Astrocyte (in vitro differentiated cells and primary cell): Measurements from ENCODE around the gene COG7. TPM values are rescaled to one million over a fixed set of nuclear protein-coding genes. Genes with fewer than 3 reads are reported as not detected.

Experiments used
- DNase-seq: peaks from one replicate; pipeline ENCODE4 v3.0.0-alpha.2; 2010; ENCODE audit warnings: low read depth
- FAIRE-seq: peaks from 2 replicates; lab custom pipeline; 2011; peaks lifted over from hg19 to GRCh38; lab: Jason Lieb, UNC
- H2AFZ ChIP-seq: 2 replicates; pipeline ENCODE4 v1.6.0; 2012; ENCODE audit warnings: low read depth, low read length, inconsistent platforms
- H3K27ac ChIP-seq: 2 replicates; pipeline ENCODE4 v1.5.1; 2011; ENCODE audit warnings: low read depth, low read length, inconsistent platforms
- H3K27me3 ChIP-seq: 2 replicates; pipeline ENCODE4 v1.6.0; 2011; ENCODE audit warnings: low read length, inconsistent platforms; ENCODE audit not compliant: insufficient read depth
- H3K36me3 ChIP-seq: 2 replicates; pipeline ENCODE4 v1.5.1; 2011; ENCODE audit warnings: low read length, inconsistent platforms; ENCODE audit not compliant: insufficient read depth
- H3K4me1 ChIP-seq: 2 replicates; pipeline ENCODE4 v1.5.1; 2011; ENCODE audit warnings: low read length, inconsistent platforms; ENCODE audit not compliant: insufficient read depth
- H3K4me2 ChIP-seq: 2 replicates; pipeline ENCODE4 v1.6.0; 2012; ENCODE audit warnings: low read length, inconsistent platforms
- H3K4me3 ChIP-seq: 2 replicates; pipeline ENCODE4 v1.5.1; 2011; ENCODE audit warnings: low read depth, mild to moderate bottlenecking, low read length, inconsistent platforms; ENCODE audit not compliant: insufficient read depth
- H3K79me2 ChIP-seq: 2 replicates; pipeline ENCODE4 v1.6.0; 2012; ENCODE audit warnings: mild to moderate bottlenecking, low read length, inconsistent platforms; ENCODE audit not compliant: insufficient read depth
- H3K9ac ChIP-seq: 2 replicates; pipeline ENCODE4 v1.6.0; 2012; ENCODE audit warnings: mild to moderate bottlenecking, low read length, inconsistent platforms
- H3K9me3 ChIP-seq: 2 replicates; pipeline ENCODE4 v1.5.1; 2012; ENCODE audit warnings: low read depth, mild to moderate bottlenecking, low read length, inconsistent platforms; ENCODE audit not compliant: insufficient read depth
- H4K20me1 ChIP-seq: 2 replicates; pipeline ENCODE4 v1.6.0; 2012; ENCODE audit warnings: low read length, inconsistent platforms; ENCODE audit not compliant: insufficient read depth
- H3K27ac Mint-ChIP-seq: one replicate; pipeline ENCODE4 v1.8.0; 2021; ENCODE audit warnings: mild to moderate bottlenecking, mixed read lengths; ENCODE audit not compliant: unreplicated experiment
- H3K27me3 Mint-ChIP-seq: one replicate; pipeline ENCODE4 v1.8.0; 2021; ENCODE audit warnings: low read depth, mixed read lengths; ENCODE audit not compliant: unreplicated experiment
- H3K36me3 Mint-ChIP-seq: one replicate; pipeline ENCODE4 v1.8.0; 2021; ENCODE audit warnings: low read depth, mixed read lengths; ENCODE audit not compliant: unreplicated experiment
- H3K4me1 Mint-ChIP-seq: one replicate; pipeline ENCODE4 v1.8.0; 2021; ENCODE audit warnings: low read depth, mixed read lengths; ENCODE audit not compliant: unreplicated experiment
- H3K4me3 Mint-ChIP-seq: one replicate; pipeline ENCODE4 v1.8.0; 2021; ENCODE audit warnings: mild to moderate bottlenecking, moderate library complexity, mixed read lengths; ENCODE audit not compliant: unreplicated experiment
- H3K9me3 Mint-ChIP-seq: one replicate; pipeline ENCODE4 v1.8.0; 2021; ENCODE audit warnings: mild to moderate bottlenecking, mixed read lengths; ENCODE audit not compliant: unreplicated experiment
- EZH2 ChIP-seq: IDR thresholded peaks from 2 replicates; pipeline ENCODE4 v1.6.1; 2012; ENCODE audit warnings: mild to moderate bottlenecking, low read length, inconsistent platforms; ENCODE audit not compliant: insufficient read depth
- total RNA-seq: library from RNA; stranded (reverse); gene quantifications from 2 replicates; pipeline ENCODE4 v1.2.1, GENCODE V29; 2021
- TF ChIP-seq, protein P1 (sequence below): IDR thresholded peaks from 2 replicates; pipeline ENCODE4 v1.5.1; 2011; ENCODE audit warnings: low read depth, mild to moderate bottlenecking, inconsistent platforms, low read length, moderate library complexity; ENCODE audit not compliant: insufficient read depth

Gene COG7
- total RNA-seq, 1 donor from 2014 or later, result 19.8 TPM

DNA sequence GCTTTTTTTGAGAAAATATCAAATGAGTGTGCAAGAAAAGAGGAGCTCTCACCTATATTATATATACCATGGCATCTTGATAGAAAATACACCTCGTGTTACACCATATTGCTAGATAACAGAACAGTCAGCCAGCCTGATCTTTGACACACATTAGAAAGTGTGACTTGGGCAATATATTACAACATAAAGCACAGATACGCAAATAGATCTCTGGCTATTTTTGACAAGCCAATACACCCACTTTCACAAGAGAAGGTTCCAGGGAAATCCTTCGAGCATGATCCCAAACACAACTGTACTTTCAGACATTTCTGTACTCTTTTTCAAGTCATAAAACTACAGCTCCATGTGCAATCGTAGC is 47.9 kb upstream of the COG7 start:
- Mint-ChIP-seq H3K4me3 (no peak overlapping the region), H3K9me3 (no peaks in the 10 kb centered on the region), H3K4me1 (peaks cover 44% of the 10 kb centered on the region), H3K27me3 (no peaks in the 10 kb centered on the region), H3K36me3 (peaks cover 12% of the 10 kb centered on the region), H3K27ac (no peak overlapping the region)
- Histone ChIP-seq H3K27ac (no peak overlapping the region), H2AFZ (no peak overlapping the region), H4K20me1 (peaks cover 83% of the 10 kb centered on the region), H3K9ac (no peak overlapping the region), H3K4me2 (no peak overlapping the region), H3K36me3 (no peaks in the 10 kb centered on the region), H3K27me3 (no peaks in the 10 kb centered on the region), H3K79me2 (peaks cover 66% of the 10 kb centered on the region), H3K9me3 (no peaks in the 10 kb centered on the region), H3K4me3 (no peak overlapping the region), H3K4me1 (peaks cover 24% of the 10 kb centered on the region)
- no peak for DNase-seq
- FAIRE-seq, result no peak
- no peak for TF ChIP-seq EZH2
- TF ChIP-seq, protein P1, sequence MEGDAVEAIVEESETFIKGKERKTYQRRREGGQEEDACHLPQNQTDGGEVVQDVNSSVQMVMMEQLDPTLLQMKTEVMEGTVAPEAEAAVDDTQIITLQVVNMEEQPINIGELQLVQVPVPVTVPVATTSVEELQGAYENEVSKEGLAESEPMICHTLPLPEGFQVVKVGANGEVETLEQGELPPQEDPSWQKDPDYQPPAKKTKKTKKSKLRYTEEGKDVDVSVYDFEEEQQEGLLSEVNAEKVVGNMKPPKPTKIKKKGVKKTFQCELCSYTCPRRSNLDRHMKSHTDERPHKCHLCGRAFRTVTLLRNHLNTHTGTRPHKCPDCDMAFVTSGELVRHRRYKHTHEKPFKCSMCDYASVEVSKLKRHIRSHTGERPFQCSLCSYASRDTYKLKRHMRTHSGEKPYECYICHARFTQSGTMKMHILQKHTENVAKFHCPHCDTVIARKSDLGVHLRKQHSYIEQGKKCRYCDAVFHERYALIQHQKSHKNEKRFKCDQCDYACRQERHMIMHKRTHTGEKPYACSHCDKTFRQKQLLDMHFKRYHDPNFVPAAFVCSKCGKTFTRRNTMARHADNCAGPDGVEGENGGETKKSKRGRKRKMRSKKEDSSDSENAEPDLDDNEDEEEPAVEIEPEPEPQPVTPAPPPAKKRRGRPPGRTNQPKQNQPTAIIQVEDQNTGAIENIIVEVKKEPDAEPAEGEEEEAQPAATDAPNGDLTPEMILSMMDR, result no peak

DNA sequence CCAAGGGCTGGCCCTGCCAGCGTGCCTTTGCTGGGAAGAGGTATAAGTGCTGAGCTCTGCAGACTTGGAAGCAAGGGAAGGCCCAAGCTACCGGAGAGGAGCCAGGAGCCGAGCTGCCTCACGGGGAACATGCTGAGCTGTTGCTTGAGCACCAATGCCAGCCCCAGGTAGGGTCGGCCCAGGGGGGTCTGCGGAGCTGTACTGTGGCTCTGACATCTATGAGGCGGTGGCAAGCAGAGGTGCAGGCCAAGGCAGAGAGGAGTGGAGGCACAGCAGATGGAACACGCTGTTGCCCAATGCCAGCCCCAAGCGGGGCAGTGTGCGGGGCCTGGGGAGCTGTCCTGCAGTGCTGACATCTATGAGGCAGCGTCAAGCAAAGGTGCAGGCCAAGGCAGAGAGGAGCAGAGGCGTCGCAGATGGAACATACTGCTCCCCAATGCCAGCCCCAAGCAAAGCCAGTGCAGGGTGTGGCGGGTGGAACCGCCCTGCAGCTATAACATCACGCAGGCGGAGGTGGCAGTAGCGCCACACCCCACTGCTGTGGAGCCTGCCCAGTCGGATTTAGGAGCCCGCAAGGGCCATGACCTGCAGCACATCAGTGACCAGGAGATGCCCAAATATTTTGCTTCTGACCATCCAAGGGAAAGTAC is 47.3 kb upstream of the COG7 start:
- Histone ChIP-seq H2AFZ (no peak overlapping the region), H3K9me3 (no peaks in the 10 kb centered on the region), H4K20me1 (peaks cover 83% of the 10 kb centered on the region), H3K79me2 (peaks cover 66% of the 10 kb centered on the region), H3K4me1 (peaks cover 19% of the 10 kb centered on the region), H3K4me3 (no peak overlapping the region), H3K4me2 (no peak overlapping the region), H3K27me3 (no peaks in the 10 kb centered on the region), H3K9ac (no peak overlapping the region), H3K36me3 (no peaks in the 10 kb centered on the region), H3K27ac (no peak overlapping the region)
- Mint-ChIP-seq H3K27ac (no peak overlapping the region), H3K4me3 (no peak overlapping the region), H3K9me3 (no peaks in the 10 kb centered on the region), H3K27me3 (no peaks in the 10 kb centered on the region), H3K4me1 (peaks cover 40% of the 10 kb centered on the region), H3K36me3 (peaks cover 14% of the 10 kb centered on the region)
- DNase-seq, result no peak
- no peak for FAIRE-seq
- no peak for TF ChIP-seq EZH2
- TF ChIP-seq, protein P1, result no peak

- Histone ChIP-seq H3K36me3 (no peaks in the 10 kb centered on the region), H3K27ac (no peak overlapping the region), H3K79me2 (peaks cover 66% of the 10 kb centered on the region), H3K9ac (no peak overlapping the region), H2AFZ (no peak overlapping the region), H3K4me3 (no peak overlapping the region), H4K20me1 (peaks cover 78% of the 10 kb centered on the region), H3K27me3 (no peaks in the 10 kb centered on the region), H3K4me2 (no peak overlapping the region), H3K9me3 (no peaks in the 10 kb centered on the region), H3K4me1 (peaks cover 14% of the 10 kb centered on the region)
- Mint-ChIP-seq H3K36me3 (peaks cover 11% of the 10 kb centered on the region), H3K9me3 (no peaks in the 10 kb centered on the region), H3K27ac (no peak overlapping the region), H3K27me3 (no peaks in the 10 kb centered on the region), H3K4me3 (no peak overlapping the region), H3K4me1 (peaks cover 35% of the 10 kb centered on the region)
- no peak for TF ChIP-seq EZH2
- TF ChIP-seq, protein P1, result no peak
- FAIRE-seq (no peak), DNase-seq (no peak)
These were observed 46.8 kb upstream of the COG7 start for GRCh38 chr16:23499801-23500200.
